Left cardiac atrium (tissue), 4 donors: ENCODE data around the gene MED13L. TPM values are rescaled to one million over a fixed set of nuclear protein-coding genes. Genes with fewer than 3 reads are reported as not detected.
"Not testable (repeated sequence)": the region's sequence is repeated elsewhere in the genome, so short reads cannot be mapped to it uniquely, and the experiment has no call there.

Experiments
- ATAC-seq, 2 donors: fragments of 200-7000 bp; cut with Tn5 transposase; one replicate each; pipeline ENCODE4 v1.9.1; 2020; ENCODE audit warnings: mild to moderate bottlenecking in 2 of 2, moderate library complexity in 2 of 2
- DNase-seq: peaks from one replicate; pipeline ENCODE4 v3.0.0-alpha.2; 2020
- intact Hi-C, 2 donors: fragments of 100-400 bp; cut with DNase I; formaldehyde crosslinking; loops; one replicate each; pipeline versions ENCODE4 v1.14.1 to v1.15.1; 2022 to 2023
- total RNA-seq, 2 donors: library from RNA; stranded (reverse); fragmentation: NEBNext Ultra II Directional; extraction: Animal tissue kit (Norgen Biotek cat#: 25700); gene quantifications; one replicate each; pipeline ENCODE4 v1.2.1, GENCODE V29; 2021
- donor health status: DM: no; HTN: yes; CAD: no.
- donor health status: DM: no; HTN: yes; CAD: no; lungs with severe emphysema.
- donor health status: DM: yes; HTN: yes; CAD: no.
- donor health status: Dilated cardiomyopathy.

Gene MED13L
- total RNA-seq, 2 donors from 2014 or later = 66.0 to 68.3 TPM

DNA sequence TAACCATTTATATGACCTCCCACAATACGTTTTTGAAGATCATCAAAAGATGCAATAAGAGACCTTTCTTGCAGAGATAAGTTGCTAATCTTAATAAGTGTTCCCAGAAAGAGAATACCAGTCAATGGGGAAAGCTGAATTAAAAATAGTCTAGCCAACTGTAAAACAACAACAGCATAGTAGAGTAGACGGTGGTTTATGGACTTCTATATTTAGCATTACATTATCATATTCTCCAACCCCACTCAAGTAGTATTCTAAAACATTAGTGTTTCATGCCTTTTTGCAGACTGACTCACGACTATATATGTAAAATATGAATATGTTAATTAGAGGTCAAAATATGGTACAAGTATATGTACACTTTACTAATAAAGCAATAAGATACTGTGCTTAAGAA lies 218.9 kb downstream of the MED13L start:
- intact Hi-C loops = loop anchor here in 1 of 2 donors (10.0 kb wide), 1 partner anchor 176 kb away; no protein-coding TSS in a partner anchor
- ATAC-seq = no peak
- no peak for DNase-seq

DNA sequence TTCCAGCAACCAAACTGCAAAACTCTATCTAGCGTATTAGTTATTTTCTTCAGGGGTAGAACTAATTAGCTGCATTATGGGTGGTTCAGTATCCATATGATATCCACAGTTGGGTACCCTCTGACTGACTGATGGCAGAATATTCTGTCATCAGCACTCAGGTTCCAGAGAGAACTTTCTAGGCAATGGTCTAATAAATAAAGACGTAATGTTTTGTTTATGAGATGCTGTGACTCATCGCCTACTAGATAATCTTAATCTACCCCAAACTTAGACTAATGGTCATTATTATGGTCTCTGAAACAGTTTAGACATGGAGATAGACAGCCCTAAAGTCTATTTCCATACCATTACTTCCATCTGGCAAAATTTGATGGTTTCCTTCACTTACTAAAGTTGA lies 220.1 kb downstream of the MED13L start:
- intact Hi-C loops = loop anchor here in 1 of 2 donors (10.0 kb wide), 1 partner anchor 177 kb away; no protein-coding TSS in a partner anchor
- DNase-seq (no peak), ATAC-seq (no peak)

DNA sequence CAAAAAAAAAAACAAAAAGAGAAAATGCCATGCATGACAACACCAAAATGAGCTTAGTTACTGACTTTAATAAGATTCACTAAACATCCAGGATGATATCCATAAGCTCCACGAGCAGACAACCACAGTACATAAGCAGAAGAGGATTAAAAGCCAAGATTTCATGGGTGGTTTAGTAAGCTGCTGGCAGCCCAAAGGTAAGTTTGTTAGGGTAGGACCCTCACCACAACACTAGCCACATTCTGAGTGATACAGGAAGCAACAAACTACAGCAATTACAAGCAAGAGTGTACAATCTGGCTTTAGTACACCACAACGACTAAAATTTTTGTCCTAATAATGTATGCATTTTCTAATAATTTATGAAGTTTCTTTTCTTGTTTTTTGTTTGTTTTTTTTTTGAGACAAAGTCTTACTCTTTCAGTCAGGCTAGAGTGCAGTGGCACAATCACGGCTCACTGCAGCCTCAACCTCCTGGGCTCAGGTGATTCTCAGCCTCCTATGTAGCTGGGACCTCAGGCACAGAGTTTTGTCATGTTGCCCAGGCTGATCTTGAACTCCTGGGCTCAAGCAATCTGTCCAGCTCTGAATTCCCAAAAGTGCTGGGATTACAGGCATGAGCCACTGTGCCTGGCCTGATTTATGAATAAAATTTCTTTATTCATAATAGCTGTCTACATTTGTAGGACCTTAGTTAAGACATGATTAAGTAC lies 221.4 kb downstream of the MED13L start:
- DNase-seq = no peak
- ATAC-seq = no peak
- intact Hi-C loops = loop anchor here in 1 of 2 donors (10.0 kb wide), 1 partner anchor 179 kb away; no protein-coding TSS in a partner anchor

DNA sequence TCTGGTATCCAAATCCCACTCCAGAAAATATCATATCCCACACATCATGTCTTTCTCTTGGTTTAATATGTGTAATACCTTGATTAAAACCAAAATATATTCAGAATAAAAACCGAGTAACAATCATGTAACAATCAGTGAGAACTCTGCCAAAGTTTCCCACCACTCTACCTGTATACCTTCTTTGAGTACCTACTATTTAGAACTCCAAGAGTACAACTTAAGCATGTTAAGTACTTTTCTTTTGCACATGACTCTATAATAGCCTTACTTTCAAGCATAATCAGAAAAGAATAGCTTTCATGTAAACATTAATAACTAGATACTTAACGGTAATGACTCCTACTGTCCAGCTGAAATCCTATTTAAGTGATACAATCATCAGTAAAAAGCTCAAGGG lies 223.2 kb downstream of the MED13L start:
- no peak for DNase-seq
- ATAC-seq = no peak
- intact Hi-C loops = loop anchor here in 1 of 2 donors (10.0 kb wide), 1 partner anchor 181 kb away; no protein-coding TSS in a partner anchor

DNA sequence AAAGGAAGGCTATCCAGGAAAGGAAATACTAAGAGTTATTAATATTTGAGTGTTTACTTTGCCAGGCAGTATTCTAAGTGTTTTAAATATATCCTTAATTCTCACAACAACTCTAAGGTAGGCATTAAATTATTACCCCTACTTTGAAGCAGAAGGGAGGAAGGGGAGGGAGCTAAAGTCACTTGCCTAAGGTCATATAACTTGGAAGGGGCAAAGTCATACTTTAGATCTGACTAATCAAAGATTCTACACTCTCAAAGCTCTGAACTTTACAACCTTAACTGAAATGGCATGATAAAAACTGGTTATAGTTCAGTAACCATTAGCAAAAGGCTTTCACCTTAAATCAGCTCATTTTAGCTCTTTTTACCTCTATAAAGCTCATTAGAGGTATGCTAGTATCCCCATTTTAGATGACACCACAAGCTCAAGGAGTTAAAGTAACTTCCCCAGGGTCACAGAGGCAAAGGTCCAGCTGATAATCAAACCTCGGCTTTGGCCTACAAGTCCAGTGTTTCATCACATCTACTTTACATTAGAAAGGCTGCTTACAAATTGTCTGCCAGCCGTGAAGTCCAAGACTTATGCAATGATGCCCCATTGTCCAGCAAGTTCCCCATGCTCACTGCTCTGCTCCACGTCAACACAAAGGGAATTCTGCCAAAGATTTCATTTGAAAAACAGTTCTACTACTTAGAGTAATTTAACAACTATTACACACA lies 223.9 kb downstream of the MED13L start:
- DNase-seq (peak; percentile 54), ATAC-seq (peak; percentile 69 to 83)
- intact Hi-C loops = loop anchor here in 1 of 2 donors (10.0 kb wide), 1 partner anchor 181 kb away; no protein-coding TSS in a partner anchor

DNA sequence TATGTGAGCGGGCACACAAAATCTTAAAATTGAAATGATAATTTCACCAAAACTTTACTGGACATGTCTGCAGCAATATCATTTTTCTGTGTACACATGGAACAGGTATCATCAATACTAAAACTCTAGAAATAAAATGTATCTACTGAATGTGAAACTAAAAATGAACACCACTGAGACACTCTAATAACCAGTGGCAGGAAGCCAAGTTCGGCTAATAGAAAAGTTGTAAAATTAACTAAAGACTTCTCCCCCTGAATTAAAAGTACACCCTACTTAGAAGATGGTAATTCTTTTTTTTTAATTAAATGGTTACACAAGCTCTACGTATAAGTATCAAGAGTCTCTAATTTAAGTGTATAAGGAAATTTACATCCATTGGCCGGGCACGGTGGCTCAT lies 227.2 kb downstream of the MED13L start:
- intact Hi-C loops = loop anchor here in 1 of 2 donors (10.0 kb wide), 1 partner anchor 185 kb away; no protein-coding TSS in a partner anchor
- DNase-seq (no peak), ATAC-seq (no peak)

DNA sequence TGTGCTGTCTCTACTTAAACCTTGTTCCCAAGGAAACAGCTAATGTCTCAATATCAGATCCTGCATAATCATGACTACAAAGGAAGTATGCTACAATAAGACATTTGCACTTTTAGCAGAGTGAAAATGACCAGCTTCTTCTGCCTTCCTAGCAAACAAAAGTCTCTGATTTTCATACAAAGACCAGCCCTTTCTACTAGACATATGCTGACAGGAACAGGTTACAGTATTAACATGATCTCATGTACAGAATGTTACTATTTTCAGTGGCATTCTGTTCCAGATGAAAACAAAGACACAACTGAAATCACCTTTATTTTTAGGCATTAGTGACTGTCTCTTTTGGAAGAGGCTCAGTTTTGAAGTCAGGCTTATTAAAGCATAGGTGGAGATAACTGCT lies 228.6 kb downstream of the MED13L start:
- ATAC-seq (peak in 1 of 2 donors; percentile 38), DNase-seq (no peak)
- intact Hi-C loops = no loop called here

DNA sequence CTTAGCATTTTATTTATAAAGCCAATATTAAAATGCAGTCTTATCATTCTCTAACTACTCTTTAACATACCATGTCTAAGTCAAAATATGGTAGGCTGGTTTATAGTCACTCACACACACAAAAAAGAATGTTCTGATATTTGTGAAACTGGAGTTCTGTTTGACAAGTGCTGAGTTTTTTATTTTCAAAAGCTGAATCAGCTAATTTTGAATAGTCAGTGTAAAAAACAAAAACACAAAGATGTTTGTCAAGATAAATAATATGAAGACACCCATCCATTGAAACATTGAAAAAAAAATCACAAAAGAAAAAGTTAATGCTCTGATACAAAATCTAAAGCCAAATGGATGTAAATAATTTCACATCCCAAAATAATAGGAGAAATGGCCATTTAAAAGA lies 231.5 kb downstream of the MED13L start:
- intact Hi-C loops = no loop called here
- DNase-seq (no peak), ATAC-seq (no peak)

DNA sequence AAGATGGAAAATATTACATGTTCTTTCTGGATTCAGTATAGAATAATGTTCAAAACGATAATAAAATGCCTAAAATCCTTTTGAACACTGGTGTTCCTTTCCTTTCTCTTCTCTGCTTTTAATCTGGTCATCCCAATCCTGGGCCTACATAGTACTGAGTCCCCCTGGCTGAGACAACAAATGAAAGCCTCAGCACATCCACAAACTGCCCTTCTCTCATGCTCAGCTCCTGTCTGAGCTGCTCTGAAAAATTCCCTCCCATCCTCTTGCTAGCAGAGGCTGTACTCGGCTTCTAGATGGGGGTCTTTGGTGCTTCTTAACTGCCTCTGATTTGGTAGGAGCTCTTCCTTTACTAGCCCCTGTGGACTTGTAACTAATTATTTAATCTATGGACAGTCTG lies 232.3 kb downstream of the MED13L start:
- intact Hi-C loops = no loop called here
- ATAC-seq (no peak), DNase-seq (no peak)

DNA sequence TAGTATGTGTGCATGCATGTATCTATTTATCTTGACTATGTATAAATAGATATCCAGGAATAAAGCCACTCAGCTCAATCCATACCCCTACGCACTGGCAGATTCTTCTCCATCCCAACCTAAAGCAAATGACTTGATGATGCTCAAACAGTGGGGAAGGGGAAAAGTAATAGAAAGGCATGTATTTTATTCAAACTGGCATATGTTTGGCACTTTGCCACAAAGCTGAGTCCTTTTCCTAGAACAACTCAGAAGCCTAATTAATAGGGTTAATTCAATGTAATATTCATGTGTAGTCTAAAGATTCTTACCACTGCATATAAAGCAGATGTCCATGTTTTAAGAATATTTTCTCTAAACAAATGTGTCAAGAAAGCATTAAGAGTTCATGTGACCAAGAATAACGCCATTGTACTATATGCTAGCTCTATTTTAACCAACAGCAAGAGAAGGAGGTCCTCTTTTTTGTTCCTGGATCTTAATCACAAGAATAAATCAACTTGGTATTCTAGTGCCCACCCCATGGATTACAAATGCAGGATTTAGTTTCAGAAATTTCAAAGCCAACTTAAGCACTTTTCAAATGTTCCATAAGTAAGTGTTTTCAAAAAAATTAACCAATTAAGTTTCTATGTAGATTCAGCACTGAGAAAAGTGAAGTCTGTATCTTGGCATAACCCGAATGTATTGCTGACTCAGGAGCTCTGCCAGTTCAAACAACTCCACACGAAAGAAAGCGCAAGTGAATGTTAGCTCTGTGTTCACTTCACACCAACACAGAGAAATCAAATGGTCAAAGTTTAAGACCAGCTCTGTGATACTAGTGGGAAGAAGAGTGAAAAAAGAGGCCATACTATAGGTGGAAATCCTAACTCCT lies 233.6 kb downstream of the MED13L start:
- no peak for DNase-seq
- intact Hi-C loops = no loop called here
- ATAC-seq = peak in 1 of 2 donors; percentile 50

DNA sequence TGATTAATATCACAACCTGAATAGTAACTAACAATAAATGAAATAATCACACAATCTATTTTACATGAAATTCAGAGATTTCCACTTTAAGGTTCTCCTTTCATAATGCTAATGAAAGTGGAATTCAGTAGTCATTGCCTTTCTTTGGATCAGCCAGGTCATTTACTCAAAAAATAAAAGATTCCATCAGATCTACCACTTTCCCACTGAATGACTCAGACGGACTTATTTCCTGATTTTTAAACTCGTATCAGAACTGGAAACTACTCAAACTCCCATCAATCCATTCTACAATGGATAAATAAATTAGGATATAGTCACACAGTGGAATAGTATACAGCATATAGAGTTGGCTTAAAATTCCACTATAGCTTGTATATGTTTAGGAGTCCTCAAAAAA lies 237.1 kb downstream of the MED13L start:
- DNase-seq (no peak), ATAC-seq (no peak)
- intact Hi-C loops = no loop called here

DNA sequence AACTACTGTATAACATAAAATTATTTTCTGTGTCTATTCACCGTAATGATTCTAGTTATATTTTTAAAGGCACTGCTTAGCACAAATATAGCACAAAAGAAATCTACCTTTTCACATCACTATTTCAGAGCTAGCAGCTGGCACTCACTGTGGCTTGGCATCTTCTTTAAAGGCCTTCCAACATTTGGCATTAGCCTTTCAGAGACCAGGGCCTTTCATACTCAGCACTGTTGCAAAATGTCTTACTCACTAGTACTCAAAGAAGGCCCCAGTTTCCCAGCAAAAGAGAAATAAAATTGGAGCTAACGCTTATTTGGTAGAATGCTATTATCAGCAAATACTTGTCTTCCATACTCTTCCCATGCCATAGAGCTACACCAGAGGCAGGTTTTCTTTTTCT lies 238.4 kb downstream of the MED13L start:
- DNase-seq = no peak
- intact Hi-C loops = no loop called here
- no peak for ATAC-seq

DNA sequence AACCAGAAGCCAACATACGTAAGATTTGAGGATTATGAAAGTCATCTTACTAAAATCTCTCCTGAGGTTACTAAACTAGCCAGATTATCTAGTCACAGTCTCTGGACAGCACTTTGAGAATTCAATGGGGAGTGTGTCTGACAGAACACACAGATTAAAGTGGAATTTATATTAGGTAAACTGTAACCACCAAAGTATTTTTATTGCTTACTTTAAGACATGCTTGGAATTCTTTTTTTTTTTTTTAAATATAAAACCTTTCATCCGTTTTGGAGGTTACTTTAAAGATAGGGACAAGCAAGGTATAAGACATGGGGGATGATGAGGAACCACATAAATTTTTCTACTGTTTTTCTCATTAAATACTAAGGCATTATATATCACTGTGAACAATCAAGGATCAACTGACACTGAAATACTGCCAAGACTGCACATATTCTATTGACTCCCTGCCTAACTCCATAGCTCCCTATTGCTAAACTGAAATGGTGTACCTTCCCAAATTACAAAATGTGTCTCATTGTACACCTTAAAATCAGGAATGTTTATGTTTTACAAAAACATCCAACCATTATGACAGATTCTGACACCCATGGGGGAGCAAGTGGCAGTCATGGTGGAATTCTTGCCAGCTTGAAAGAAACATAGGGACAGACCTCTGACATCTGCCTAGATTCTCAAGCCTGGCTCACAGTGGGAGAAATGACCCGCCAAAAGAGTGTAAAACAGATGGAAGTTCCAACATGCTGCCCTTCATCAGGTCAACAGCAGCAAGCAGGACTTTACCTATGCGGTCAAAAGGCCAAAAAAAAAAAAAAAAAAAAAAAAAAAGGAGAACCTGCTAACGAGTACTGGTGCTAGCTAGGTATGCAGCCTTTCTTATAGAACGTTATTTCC lies 239.3 kb downstream of the MED13L start:
- intact Hi-C loops = no loop called here
- no peak for DNase-seq
- no peak for ATAC-seq

DNA sequence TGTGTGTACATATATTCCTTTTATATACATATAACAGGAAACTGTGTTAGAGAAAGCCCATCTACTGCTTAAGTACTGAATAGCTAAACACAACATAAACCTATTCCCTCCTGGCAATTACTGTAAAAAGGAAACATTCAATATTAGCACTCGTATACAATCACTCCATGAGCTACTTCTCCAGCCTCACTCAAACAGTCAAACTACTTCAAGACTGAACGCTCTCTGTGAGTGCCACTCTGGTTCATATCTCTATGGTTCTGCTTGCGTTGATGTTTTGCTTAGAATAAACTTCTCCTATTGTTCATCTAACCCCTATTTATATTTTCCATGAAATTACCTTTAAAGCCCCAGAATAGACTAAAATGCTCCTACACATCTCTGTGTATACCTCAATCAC lies 243.7 kb downstream of the MED13L start:
- no peak for DNase-seq
- ATAC-seq = no peak
- intact Hi-C loops = no loop called here

DNA sequence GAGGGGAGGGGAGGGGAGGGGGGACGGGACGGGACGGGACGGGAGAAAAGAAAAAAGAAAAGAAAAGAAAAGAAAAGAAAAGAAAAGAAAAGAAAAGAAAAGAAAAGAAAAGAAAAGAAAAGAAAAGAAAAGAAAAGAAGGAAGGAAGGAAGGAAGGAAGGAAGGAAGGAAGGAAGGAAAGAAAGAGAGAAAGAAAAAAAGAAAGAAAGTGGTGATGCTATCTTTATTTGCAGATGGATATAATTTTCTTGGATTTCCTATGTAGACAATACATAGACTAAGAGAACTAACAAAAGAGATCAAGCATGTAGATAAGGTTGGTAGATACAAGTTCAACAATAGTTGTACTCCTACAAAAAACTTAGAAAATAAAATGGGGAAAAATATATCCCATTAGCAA lies 245.9 kb downstream of the MED13L start:
- DNase-seq, ATAC-seq, intact Hi-C loops: not testable (repeated sequence)

DNA sequence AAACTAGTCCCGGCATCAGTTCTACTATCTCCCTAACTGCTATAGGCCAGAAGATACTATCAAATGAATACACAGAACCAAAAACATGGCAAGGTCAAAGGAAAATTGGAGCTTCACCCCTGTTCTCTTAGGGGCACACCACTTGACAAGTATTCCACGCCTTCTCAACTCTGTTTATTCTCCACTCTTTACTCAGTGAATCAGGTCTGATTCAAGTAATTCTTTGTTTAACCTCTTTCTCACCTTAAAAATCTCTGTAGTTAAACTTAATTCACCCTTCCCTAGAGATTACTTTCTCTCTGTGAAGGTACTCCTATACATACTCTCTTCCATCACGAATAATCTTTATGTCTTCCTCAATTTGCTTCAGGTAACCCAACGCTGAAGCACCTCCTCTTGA lies 248.9 kb downstream of the MED13L start:
- no peak for ATAC-seq
- intact Hi-C loops = no loop called here
- no peak for DNase-seq

DNA sequence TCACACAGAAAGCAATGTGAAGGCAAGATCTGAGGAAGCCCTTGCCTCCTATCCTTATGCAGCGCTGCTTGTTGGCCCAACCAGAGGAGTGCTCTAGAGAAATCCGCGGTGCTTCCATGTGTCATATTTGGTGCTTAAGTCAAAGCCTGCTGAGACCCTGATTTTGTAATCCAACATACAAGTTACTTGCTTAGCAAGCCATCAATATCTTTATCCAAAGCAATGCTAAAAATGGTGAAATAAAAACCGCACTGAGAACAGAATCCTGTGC lies 250.0 kb downstream of the MED13L start:
- intact Hi-C loops = no loop called here
- ATAC-seq (no peak), DNase-seq (no peak)

DNA sequence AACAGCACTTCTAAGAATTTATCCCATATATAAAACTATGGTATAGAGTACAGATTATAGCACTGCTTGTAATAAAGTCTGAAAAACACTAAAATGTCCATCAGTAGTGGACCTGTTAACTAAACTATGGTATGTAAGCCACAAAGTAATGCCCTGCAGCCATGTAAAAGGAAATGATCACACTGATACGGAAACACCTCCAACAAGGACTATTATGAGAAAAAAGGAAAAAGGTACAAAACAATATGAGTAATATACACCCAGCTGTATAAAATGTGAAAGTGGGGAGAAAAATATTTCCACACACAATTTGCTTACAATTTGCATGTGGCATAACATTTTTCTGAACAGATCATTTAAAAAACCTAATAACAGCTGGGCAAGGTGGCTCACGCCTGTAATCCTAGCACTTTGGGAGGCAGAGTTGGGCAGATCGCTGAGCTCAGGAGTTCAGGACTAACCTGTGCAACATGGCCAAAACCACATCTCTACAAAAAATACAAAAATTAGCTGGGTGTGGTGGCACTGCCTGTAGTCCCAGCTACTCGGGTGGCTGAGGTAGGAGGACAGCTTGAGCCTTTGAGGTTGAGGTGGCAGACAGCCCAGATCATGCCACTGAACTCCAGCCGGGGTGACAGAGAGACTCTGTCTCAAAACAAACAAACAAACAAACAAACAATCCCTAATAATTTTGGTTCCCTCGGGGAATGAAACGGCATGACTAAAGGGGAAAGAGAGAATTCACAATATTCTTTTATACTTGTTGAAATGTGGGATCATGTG lies 250.5 kb downstream of the MED13L start:
- DNase-seq = no peak
- ATAC-seq = no peak
- intact Hi-C loops = no loop called here
